GM12878 (cell line): ENCODE results near the gene CTIF. TPM values are rescaled to one million over a fixed set of nuclear protein-coding genes. Genes with fewer than 3 reads are reported as not detected.

Source experiments
- ATAC-seq: fragments of 200-7000 bp; cut with Tn5 transposase; 3 replicates; pipeline ENCODE4 v1.9.1; 2020; ENCODE audit warnings: mild to moderate bottlenecking, moderate library complexity
- BruUV-seq: library from RNA; stranded (reverse); fragments of 400-500 nt; replicated peaks from 2 replicates; lab custom pipeline; 2021; lab: Mats Ljungman, UMichigan
- CTCF ChIA-PET: fragments of 300-600 bp; sonication (Branson Sonifier 250); formaldehyde crosslinking; extraction: SDS; loops from one replicate; lab custom pipeline; 2021; ENCODE audit warnings: inconsistent platforms; lab: Yijun Ruan, JAX
- POLR2A ChIA-PET: fragments of 350-600 bp; formaldehyde crosslinking; extraction: SDS; loops from one replicate; lab custom pipeline; 2021; ENCODE audit warnings: inconsistent platforms; lab: Charles Lee
- RAD21 ChIA-PET: fragments of 300-600 bp; sonication (Branson Sonifier 250); formaldehyde crosslinking; loops from one replicate; lab custom pipeline; 2023; ENCODE audit warnings: antibody characterized with exemption; ENCODE audit not compliant: unreplicated experiment; lab: Charles Lee
- SMC1A ChIA-PET: fragments of 300-600 bp; sonication (Branson Sonifier 250); formaldehyde crosslinking; loops from one replicate; lab custom pipeline; 2023; ENCODE audit not compliant: unreplicated experiment, uncharacterized antibody; lab: Charles Lee
- DNase-seq: peaks from one replicate; pipeline ENCODE4 v3.0.0-alpha.2; 2011; ENCODE audit warnings: low read depth, low spot score
- FAIRE-seq: peaks from 3 replicates; lab custom pipeline; 2011; peaks lifted over from hg19 to GRCh38; lab: Jason Lieb, UNC
- H2AFZ ChIP-seq: 2 replicates; pipeline ENCODE4 v1.6.0; 2011; ENCODE audit warnings: low read depth, low read length, control low read depth; ENCODE audit not compliant: control insufficient read depth
- H3K27ac ChIP-seq: 2 replicates; pipeline ENCODE4 v1.5.1; 2011; ENCODE audit warnings: control low read depth; ENCODE audit not compliant: control insufficient read depth, insufficient read depth
- H3K27me3 ChIP-seq, 2 experiments: replicated peaks in 1 of 2; 2 replicates each; pipeline versions ENCODE4 v1.6.0 to v1.6.1; 2011; ENCODE audit warnings: low read length in 1 of 2; ENCODE audit not compliant: control insufficient read depth in 2 of 2, insufficient read depth in 2 of 2
- H3K36me3 ChIP-seq, 2 experiments: 2 replicates each; pipeline ENCODE4 v1.5.1; 2011; ENCODE audit warnings: low read length in 1 of 2; ENCODE audit not compliant: control insufficient read depth in 2 of 2, insufficient read depth in 2 of 2
- H3K4me1 ChIP-seq: 2 replicates; pipeline ENCODE4 v1.6.1; 2011; ENCODE audit warnings: mild to moderate bottlenecking, low read length, moderate library complexity, mixed read lengths; ENCODE audit not compliant: control insufficient read depth, insufficient read depth
- H3K4me2 ChIP-seq: 2 replicates; pipeline ENCODE4 v1.6.0; 2011; ENCODE audit warnings: control low read depth; ENCODE audit not compliant: control insufficient read depth, insufficient read depth
- H3K4me3 ChIP-seq: fragments of 200-600 bp; sonication (generic); 2 replicates; pipeline ENCODE4 v1.5.1; 2016
- H3K79me2 ChIP-seq: 2 replicates; pipeline ENCODE4 v1.6.0; 2011; ENCODE audit warnings: low read length; ENCODE audit not compliant: control insufficient read depth, insufficient read depth
- H3K9ac ChIP-seq: 2 replicates; pipeline ENCODE4 v1.8.0; 2011; ENCODE audit warnings: low read length, control low read depth, mixed read lengths; ENCODE audit not compliant: control insufficient read depth, insufficient read depth
- H3K9me3 ChIP-seq: replicated peaks from 3 replicates; pipeline ENCODE4 v1.5.1; 2011; ENCODE audit warnings: mild to moderate bottlenecking, low read length; ENCODE audit not compliant: control insufficient read depth, insufficient read depth
- H4K20me1 ChIP-seq: 2 replicates; pipeline ENCODE4 v1.6.0; 2011; ENCODE audit not compliant: control insufficient read depth, insufficient read depth
- CUX1 ChIP-seq: IDR thresholded peaks from 2 replicates; pipeline ENCODE4 v1.6.1; 2012; ENCODE audit warnings: improper control_type of control experiment, low read depth, low read length; ENCODE audit not compliant: insufficient replicate concordance
- JUNB ChIP-seq: IDR thresholded peaks from 2 replicates; pipeline ENCODE4 v1.6.1; 2016; ENCODE audit warnings: antibody characterized with exemption, mild to moderate bottlenecking
- SMAD5 ChIP-seq: IDR thresholded peaks from 2 replicates; pipeline ENCODE4 v1.6.1; 2016; ENCODE audit warnings: antibody characterized with exemption, low read depth
- WGBS: methylation state at CpG from one replicate; pipeline ENCODE4 v1.1.6; 2016; ENCODE audit warnings: low lambda C conversion rate; ENCODE audit not compliant: insufficient replicate concordance, insufficient coverage; ENCODE audit errors: missing lambda C conversion rate; 5-methylcytosine and 5-hydroxymethylcytosine counted together
- in situ Hi-C: fragments of 300-500 bp; cut with MboI; formaldehyde crosslinking; loops from 9 replicates; pipeline ENCODE4 v1.14.3; 2018; ENCODE audit warnings: mixed read lengths
- intact Hi-C: fragments of 100-400 bp; cut with micrococcal nuclease; formaldehyde crosslinking; loops from one replicate; pipeline ENCODE4 v1.14.2; 2022; ENCODE audit not compliant: unreplicated experiment
- polyA plus RNA-seq, 11 experiments: library from polyadenylated mRNA; depleted of rRNA in 4 of 11; unstranded in 6 of 11; stranded (reverse) in 5 of 11; fragments of >200 nt; fragmentation: Nextera tagmentation in 4 of 11; fragmentation: Illumina TruSeq in 1 of 11; extraction: Ambion mirVana in 4 of 11; extraction: Trizol in 1 of 11; gene quantifications; 1 replicate in 1 of 11; 2 replicates in 10 of 11; pipeline versions ENCODE4 v1.2.1 to v1.2.3, GENCODE V29; 2011 to 2016; ENCODE audit warnings: inconsistent platforms in 2 of 11, missing spikeins in 2 of 11, low read depth in 1 of 11
- total RNA-seq, 4 experiments: library from RNA; depleted of rRNA in 3 of 4; stranded (reverse); fragments of >200 nt in 3 of 4; fragmentation: Illumina TruSeq in 1 of 4; extraction: Trizol in 1 of 4; gene quantifications; 2 replicates each; pipeline versions ENCODE4 v1.2.1 to v1.2.3, GENCODE V29; 2013 to 2021

CTIF gene
- total and polyA plus RNA-seq, 10 of the 15 experiments (the other 5 are each of a cell fraction or from before 2014, with no cell fraction given), result 0.06 to 11.6 (median 2.5) TPM

GRCh38 chr18:48791636-48792105, 252.8 kb downstream of the CTIF start:
- no peak for FAIRE-seq
- Histone ChIP-seq H3K36me3 (no peaks in the 10 kb centered on the region; a peak in 1 of 4 replicates), H3K27ac (no peak overlapping the region), H4K20me1 (no peaks in the 10 kb centered on the region), H3K4me3 (no peak overlapping the region), H2AFZ (no peak overlapping the region), H3K4me2 (no peak overlapping the region), H3K9me3 (no peaks in the 10 kb centered on the region; the same call in 2 of the 3 replicates), H3K27me3 (no peaks in the 10 kb centered on the region), H3K79me2 (no peaks in the 10 kb centered on the region), H3K9ac (no peak overlapping the region), H3K4me1 (peaks cover 16% of the 10 kb centered on the region)
- intact Hi-C loops, result no loop called here
- in situ Hi-C loops, result no loop called here
- ATAC-seq, result no peak
- POLR2A ChIA-PET, result interaction anchor here (0.7 to 3.2 kb wide), 3 partner anchors 10 to 125 kb away, joined by 3 to 10 read pairs (median 4); no protein-coding TSS in a partner anchor
- RAD21 ChIA-PET, result interaction anchor here (0.6 to 3.1 kb wide), 3 partner anchors 10 to 59 kb away, joined by 3 to 12 read pairs (median 3); no protein-coding TSS in a partner anchor
- CTCF ChIA-PET, result interaction anchor here (1.5 to 2.2 kb wide), 3 partner anchors 12 to 20 kb away, joined by 4 to 9 read pairs (median 5); no protein-coding TSS in a partner anchor
- WGBS, result 74% methylated on average over 4 of the region's 4 CpGs
- BruUV-seq, result no TSS peak
- DNase-seq, result no peak
- SMC1A ChIA-PET, result interaction anchor here (0.7 to 2.6 kb wide), 9 partner anchors 10 to 77 kb away, joined by 3 to 12 read pairs (median 4); no protein-coding TSS in a partner anchor
- no peak for TF ChIP-seq CUX1
- TF ChIP-seq JUNB, result no peak
- no peak for TF ChIP-seq SMAD5
